NCI-H748 treated with DMSO at 0.1 percent for 48 hours (cell line): ENCODE results near the gene TCP1.
A peak's percentile ranks its signal among the peaks of the same experiment; 100 is the strongest.
"Not testable (repeated sequence)": the region's sequence is repeated elsewhere in the genome, so short reads cannot be mapped to it uniquely, and the experiment has no call there.

Experiments used
- DNase-seq: peaks from one replicate; lab custom pipeline; 2025; lab: John Stamatoyannopoulos, UW

The TCP1 gene

GRCh38 chr6:159777240-159777904 lies 12.0 kb downstream of the TCP1 start:
- DNase-seq: no peak

DNA sequence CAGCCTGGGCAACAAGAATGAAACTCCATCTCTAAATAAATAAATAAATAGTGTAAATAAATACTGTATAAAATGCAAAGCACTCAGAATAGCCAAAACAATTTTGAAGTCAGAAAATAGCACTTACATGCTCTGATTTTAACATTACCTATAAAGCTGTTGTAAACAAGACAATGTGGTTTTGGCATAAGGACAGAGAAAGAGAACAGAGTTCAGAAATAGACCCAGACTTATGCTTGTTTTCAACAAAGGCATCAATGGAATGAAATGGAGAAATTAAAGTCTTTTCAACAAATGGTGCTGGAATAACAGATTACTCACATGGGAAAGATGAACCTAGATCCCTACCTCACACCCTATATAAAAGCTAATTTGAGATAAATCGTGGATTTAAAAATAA lies 17.2 kb downstream of the TCP1 start:
- no peak for DNase-seq

- DNase-seq: no peak
Observed at GRCh38 chr6:159769470-159769869, 19.9 kb downstream of the TCP1 start.

DNA sequence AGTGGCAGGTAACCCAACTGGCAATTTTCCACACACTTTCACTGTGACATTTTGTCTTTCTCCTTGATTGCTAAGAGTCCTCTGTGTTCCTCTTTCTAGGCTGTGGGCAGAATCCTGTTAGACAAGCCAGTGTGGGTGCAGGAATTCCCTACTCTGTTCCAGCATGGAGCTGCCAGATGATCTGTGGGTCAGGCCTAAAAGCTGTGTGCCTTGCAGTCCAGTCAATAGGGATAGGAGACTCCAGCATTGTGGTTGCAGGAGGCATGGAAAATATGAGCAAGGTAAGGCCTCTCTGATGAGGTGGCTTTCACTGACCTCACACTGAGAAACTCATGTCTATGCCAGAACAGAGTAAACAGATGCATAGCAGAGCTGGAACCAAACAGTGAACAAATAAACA lies 22.5 kb downstream of the TCP1 start:
- DNase-seq: no peak

DNA sequence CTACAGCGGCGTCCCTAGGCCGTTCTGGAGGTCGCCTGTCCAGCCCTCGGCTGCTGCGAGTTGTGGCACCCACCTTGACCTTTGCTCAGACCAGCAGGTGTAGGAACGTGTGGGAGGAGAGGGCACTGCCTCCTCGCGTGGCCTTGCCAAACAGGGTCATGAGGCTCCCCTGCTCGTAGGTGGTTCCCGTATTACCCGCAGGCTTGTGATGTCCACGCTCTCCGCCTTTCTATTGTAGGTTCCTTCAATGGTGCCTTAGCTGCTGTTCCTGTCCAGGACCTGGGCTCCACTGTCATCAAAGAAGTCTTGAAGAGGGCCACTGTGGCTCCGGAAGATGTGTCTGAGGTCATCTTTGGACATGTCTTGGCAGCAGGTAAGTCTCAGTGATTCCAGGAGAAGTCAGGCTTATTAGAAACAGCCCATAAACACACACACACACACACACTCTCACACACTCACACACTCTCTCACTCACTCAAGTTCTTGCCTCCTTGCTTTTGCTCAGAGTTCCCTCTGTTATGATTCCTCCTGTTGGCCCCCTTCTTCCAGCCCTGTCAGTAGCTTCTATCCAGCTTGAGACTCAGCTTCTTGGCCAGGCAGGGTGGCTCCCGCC lies 26.6 kb downstream of the TCP1 start:
- DNase-seq: no peak

- DNase-seq: peak; percentile 92
Observed at GRCh38 chr6:159761873-159762680, 27.3 kb downstream of the TCP1 start, which contains the start of gene ACAT2. Gene ACAT2 (plus strand): TSS chr6:159762045. CDS start chr6:159762088, 43 bp downstream.

GRCh38 chr6:159761129-159761872 lies 28.1 kb downstream of the TCP1 start:
- no peak for DNase-seq

DNA sequence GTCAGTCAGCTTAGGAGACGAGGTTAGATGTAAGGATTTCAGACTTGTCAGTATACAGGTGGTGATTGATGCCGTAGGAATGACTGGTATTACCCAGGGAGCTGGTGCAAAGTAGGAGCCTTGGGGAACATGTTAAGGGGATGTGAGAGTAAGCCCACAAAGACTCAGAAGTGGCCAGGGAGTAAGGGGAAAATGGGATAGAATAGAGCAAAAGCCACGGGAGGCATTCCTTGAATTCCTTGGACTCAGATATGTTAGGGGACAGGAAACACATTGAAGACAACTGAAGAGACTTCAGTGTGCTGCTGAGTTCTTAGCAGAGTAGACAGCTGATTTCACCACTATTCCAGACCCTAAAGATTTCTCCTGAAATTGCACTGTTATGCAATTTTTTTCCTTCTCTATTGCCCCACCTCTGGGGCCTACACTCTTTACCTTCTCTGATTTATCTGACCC lies 28.8 kb downstream of the TCP1 start:
- DNase-seq: no peak

DNA sequence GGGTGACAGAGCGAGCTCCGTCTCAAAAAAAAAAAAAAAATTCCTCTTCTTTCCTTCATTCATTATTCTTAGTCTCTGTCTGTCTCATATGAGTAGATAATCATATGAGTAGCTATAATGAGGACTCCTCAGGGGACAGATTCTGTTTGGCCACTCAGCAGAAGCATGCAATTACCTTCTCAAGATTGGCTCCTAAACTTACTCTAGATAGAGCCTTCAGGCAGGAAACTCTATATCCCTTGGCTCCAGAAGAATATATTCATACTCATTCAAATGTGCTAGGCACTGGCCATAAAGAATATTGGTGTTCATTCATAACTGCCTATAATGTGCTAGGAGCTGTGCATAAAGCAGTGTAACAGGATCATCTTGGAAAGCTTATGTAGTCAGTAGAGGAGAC lies 29.8 kb downstream of the TCP1 start:
- no peak for DNase-seq

- DNase-seq: no peak
Observed at GRCh38 chr6:159758031-159759001, 31.1 kb downstream of the TCP1 start.

- DNase-seq: no peak
Observed at GRCh38 chr6:159756508-159756907, 32.9 kb downstream of the TCP1 start.

- no peak for DNase-seq
Observed at GRCh38 chr6:159754959-159755914, 34.2 kb downstream of the TCP1 start.

DNA sequence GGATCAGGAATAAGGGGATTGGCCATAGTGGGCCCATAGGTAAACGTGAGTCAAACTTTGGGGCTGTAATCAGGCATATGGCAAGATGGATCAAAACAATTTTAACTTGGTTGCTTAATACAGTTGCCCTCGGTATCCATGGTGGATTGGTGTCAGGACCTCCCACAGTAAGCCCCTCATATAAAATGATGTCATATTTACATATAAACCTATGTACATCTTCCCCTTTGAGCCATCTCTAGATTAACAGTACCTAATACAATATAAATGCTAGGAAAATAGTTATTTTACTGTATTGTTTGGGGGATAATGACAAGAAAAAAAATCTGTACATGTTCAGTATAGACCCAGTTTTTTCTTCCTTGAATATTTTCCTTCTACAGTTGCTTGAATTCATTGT lies 35.0 kb downstream of the TCP1 start:
- no peak for DNase-seq

GRCh38 chr6:159753081-159753872 lies 36.1 kb downstream of the TCP1 start:
- DNase-seq: no peak

- no peak for DNase-seq
Observed at GRCh38 chr6:159751448-159751847, 38.0 kb downstream of the TCP1 start.

- DNase-seq: not testable (repeated sequence)
Observed at GRCh38 chr6:159748127-159748526, 41.3 kb downstream of the TCP1 start.

- DNase-seq: no peak
Observed at GRCh38 chr6:159746759-159747158, 42.6 kb downstream of the TCP1 start.

DNA sequence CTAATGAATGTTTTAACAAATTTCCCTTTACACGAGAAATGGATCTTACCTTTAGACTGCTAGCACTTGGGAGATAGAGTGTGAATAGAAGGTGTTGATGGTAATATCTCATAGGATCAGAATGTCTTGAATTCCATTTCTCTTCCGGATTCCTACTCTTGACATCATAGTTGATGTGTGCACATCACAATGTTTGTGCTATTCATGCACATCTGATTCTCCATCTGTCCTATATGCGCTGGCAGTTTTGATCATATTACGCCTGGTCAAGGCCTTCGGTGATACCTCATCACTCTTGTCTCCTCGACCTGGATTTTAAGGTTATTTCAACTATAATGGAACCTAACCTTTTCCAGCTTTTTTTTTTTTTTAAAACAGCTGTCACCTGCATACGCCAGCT lies 44.3 kb downstream of the TCP1 start:
- DNase-seq: no peak

DNA sequence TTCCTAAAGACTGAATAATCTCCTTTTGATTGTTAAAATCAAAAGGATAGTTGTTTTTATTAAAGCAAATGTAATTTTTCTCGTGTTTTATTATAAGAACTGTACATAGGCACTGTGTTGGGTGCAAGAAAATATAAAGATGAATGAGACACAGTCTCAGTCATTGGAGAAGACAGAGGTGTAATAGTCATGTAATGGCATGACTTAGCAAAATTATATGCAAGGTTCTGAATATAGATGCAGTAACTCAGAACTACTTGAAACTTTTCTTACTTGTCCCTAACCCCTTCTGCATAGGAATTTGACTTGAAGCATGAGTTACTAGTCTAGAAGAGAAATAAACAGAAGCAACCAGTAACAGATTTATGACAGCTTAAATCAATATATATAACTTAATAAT lies 47.2 kb downstream of the TCP1 start:
- DNase-seq: no peak
